HCT116 (cell line): ENCODE results near the gene TCL1B. TPM values are rescaled to one million over a fixed set of nuclear protein-coding genes. Genes with fewer than 3 reads are reported as not detected.

Source experiments
- ATAC-seq: fragments of 200-7000 bp; cut with Tn5 transposase; 2 replicates; pipeline ENCODE4 v1.9.1; 2020; ENCODE audit warnings: mild to moderate bottlenecking, moderate library complexity
- BruUV-seq: library from RNA; stranded (reverse); fragments of 400-500 nt; replicated peaks from 2 replicates; lab custom pipeline; 2021; lab: Mats Ljungman, UMichigan
- CTCF ChIA-PET: fragments of 300-600 bp; sonication (Branson Sonifier 250); formaldehyde crosslinking; loops from one replicate; lab custom pipeline; 2021; ENCODE audit warnings: antibody characterized with exemption; lab: Charles Lee
- POLR2A ChIA-PET: fragments of 300-600, 350-600 bp; sonication (Branson Sonifier 250); formaldehyde crosslinking; loops from one replicate; lab custom pipeline; 2021; ENCODE audit warnings: antibody characterized with exemption; lab: Charles Lee
- RAD21 ChIA-PET, 2 experiments: fragments of 300-600 bp; sonication (Branson Sonifier 250); formaldehyde crosslinking; loops; one replicate each; lab custom pipeline; 2023; ENCODE audit warnings: low total read pairs in 2 of 2; ENCODE audit not compliant: uncharacterized antibody in 2 of 2, unreplicated experiment in 2 of 2, low non-redundant PET in 1 of 2; lab: Charles Lee
- DNase-seq: peaks from one replicate; pipeline ENCODE4 v3.0.0-alpha.2; 2010; ENCODE audit warnings: low read depth, low spot score
- H2AFZ ChIP-seq: fragments of 200-600 bp; shearing (Covaris generic), sonication (generic); 2 replicates; pipeline ENCODE4 v1.6.1; 2017; ENCODE audit warnings: low read depth, mixed run types, mixed read lengths, antibody characterized with exemption, low read length; ENCODE audit not compliant: poor library complexity, severe bottlenecking
- H3K27ac ChIP-seq: 2 replicates; pipeline ENCODE4 v1.5.1; 2012; ENCODE audit warnings: low read depth, low read length
- H3K27me3 ChIP-seq: fragments of 200-600 bp; sonication (generic); 2 replicates; pipeline ENCODE4 v1.6.1; 2016; ENCODE audit warnings: mixed run types, low read length, mixed read lengths; ENCODE audit not compliant: insufficient read depth
- H3K36me3 ChIP-seq, 2 experiments: fragments of 200-500 bp in 1 of 2; fragments of 200-600 bp in 1 of 2; sonication (Bioruptor generic) in 1 of 2; sonication (generic) in 1 of 2; 2 replicates each; pipeline versions ENCODE4 v1.5.1 to v1.6.1; 2014 to 2016; ENCODE audit warnings: low read length in 2 of 2, inconsistent platforms in 1 of 2, mixed read lengths in 1 of 2, mixed run types in 1 of 2; ENCODE audit not compliant: insufficient read depth in 2 of 2, control insufficient read depth in 1 of 2
- H3K4me1 ChIP-seq, 2 experiments: fragments of 200-600 bp in 1 of 2; sonication (generic) in 1 of 2; 2 replicates each; pipeline versions ENCODE4 v1.5.1 to v1.6.1; 2012 to 2017; ENCODE audit warnings: low read length in 2 of 2, inconsistent platforms in 1 of 2, mild to moderate bottlenecking in 1 of 2, mixed read lengths in 1 of 2, mixed run types in 1 of 2, moderate library complexity in 1 of 2; ENCODE audit not compliant: insufficient read depth in 2 of 2, control insufficient read depth in 1 of 2
- H3K4me2 ChIP-seq: fragments of 200-600 bp; sonication (generic); 2 replicates; pipeline ENCODE4 v1.6.1; 2017; ENCODE audit warnings: mixed run types, low read length, mixed read lengths
- H3K4me3 ChIP-seq, 2 experiments: fragments of 200-600 bp in 1 of 2; sonication (generic) in 1 of 2; replicated peaks in 1 of 2; 2 replicates each; pipeline ENCODE4 v1.5.1; 2011 to 2016; ENCODE audit warnings: low read length in 2 of 2, control low read depth in 1 of 2, low read depth in 1 of 2, mild to moderate bottlenecking in 1 of 2, mixed read lengths in 1 of 2, mixed run types in 1 of 2
- H3K79me2 ChIP-seq: fragments of 200-600 bp; sonication (generic); 2 replicates; pipeline ENCODE4 v1.6.1; 2017; ENCODE audit warnings: mild to moderate bottlenecking, mixed run types, low read length, moderate library complexity, mixed read lengths; ENCODE audit not compliant: insufficient read depth
- H3K9ac ChIP-seq: fragments of 200-600 bp; sonication (generic); 2 replicates; pipeline ENCODE4 v1.6.1; 2016; ENCODE audit warnings: low read length, mixed read lengths
- H3K9me2 ChIP-seq: fragments of 200-600 bp; sonication (generic), shearing (Covaris generic); 2 replicates; pipeline ENCODE4 v1.6.1; 2017; ENCODE audit warnings: mixed run types, mild to moderate bottlenecking, moderate library complexity; ENCODE audit not compliant: insufficient read depth
- H3K9me3 ChIP-seq, 2 experiments: fragments of 200-500 bp in 1 of 2; fragments of 200-600 bp in 1 of 2; sonication (Bioruptor generic) in 1 of 2; sonication (generic) in 1 of 2; 2 replicates each; pipeline ENCODE4 v1.6.1; 2014 to 2017; ENCODE audit warnings: low read length in 2 of 2, mixed read lengths in 2 of 2, inconsistent platforms in 1 of 2, low read depth in 1 of 2, mild to moderate bottlenecking in 1 of 2, mixed run types in 1 of 2, moderate library complexity in 1 of 2; ENCODE audit not compliant: control insufficient read depth in 1 of 2, insufficient read depth in 1 of 2
- H4K20me1 ChIP-seq: fragments of 200-600 bp; sonication (generic), shearing (Covaris generic); 2 replicates; pipeline ENCODE4 v1.6.1; 2017; ENCODE audit warnings: mixed run types, mild to moderate bottlenecking, moderate library complexity; ENCODE audit not compliant: insufficient read depth
- CBX3 ChIP-seq: IDR thresholded peaks from 2 replicates; pipeline ENCODE4 v1.6.1; 2012; ENCODE audit warnings: low read depth
- CEBPB ChIP-seq: IDR thresholded peaks from 2 replicates; pipeline ENCODE4 v1.6.1; 2012; ENCODE audit warnings: low read depth
- EZH2phosphoT487 ChIP-seq: fragments of 200-600 bp; IDR thresholded peaks from 2 replicates; pipeline ENCODE4 v1.6.1; 2018; ENCODE audit warnings: antibody characterized with exemption, borderline replicate concordance
- FOSL1 ChIP-seq: IDR thresholded peaks from 2 replicates; pipeline ENCODE4 v1.6.1; 2012; ENCODE audit warnings: low read depth
- POLR2A ChIP-seq: IDR thresholded peaks from 2 replicates; pipeline ENCODE4 v1.7.0; 2011; ENCODE audit warnings: borderline replicate concordance; ENCODE audit not compliant: insufficient read depth, insufficient read length; ENCODE audit errors: extremely low read depth
- POLR2AphosphoS5 ChIP-seq: IDR thresholded peaks from 2 replicates; pipeline ENCODE4 v1.6.1; 2011; ENCODE audit warnings: mild to moderate bottlenecking, low read depth, low read length, moderate library complexity
- SRF ChIP-seq: IDR thresholded peaks from 2 replicates; pipeline ENCODE4 v1.6.1; 2012; ENCODE audit warnings: low read depth
- YY1 ChIP-seq: IDR thresholded peaks from 2 replicates; pipeline ENCODE4 v1.6.1; 2011; ENCODE audit warnings: low read length, low read depth, moderate library complexity, mild to moderate bottlenecking; ENCODE audit not compliant: insufficient replicate concordance; ENCODE audit errors: extremely low read depth
- ZNF274 ChIP-seq: fragments of 200-500 bp; sonication (Bioruptor generic); IDR thresholded peaks from 2 replicates; pipeline ENCODE4 v1.6.1; 2014; ENCODE audit warnings: mild to moderate bottlenecking, low read depth, low read length, inconsistent platforms
- intact Hi-C: fragments of 100-400 bp; cut with micrococcal nuclease; formaldehyde crosslinking; loops from 2 replicates; pipeline ENCODE4 v1.10.0; 2022
- total RNA-seq: library from RNA; stranded (reverse); gene quantifications from one replicate; pipeline ENCODE4 v1.2.1, GENCODE V29; 2021; ENCODE audit not compliant: unreplicated experiment
- TF ChIP-seq, protein P1 (sequence below): IDR thresholded peaks from 2 replicates; pipeline ENCODE4 v1.6.1; 2012; ENCODE audit warnings: low read depth

Gene TCL1B
- total RNA-seq, 1 experiment from 2014 or later, result not detected

DNA sequence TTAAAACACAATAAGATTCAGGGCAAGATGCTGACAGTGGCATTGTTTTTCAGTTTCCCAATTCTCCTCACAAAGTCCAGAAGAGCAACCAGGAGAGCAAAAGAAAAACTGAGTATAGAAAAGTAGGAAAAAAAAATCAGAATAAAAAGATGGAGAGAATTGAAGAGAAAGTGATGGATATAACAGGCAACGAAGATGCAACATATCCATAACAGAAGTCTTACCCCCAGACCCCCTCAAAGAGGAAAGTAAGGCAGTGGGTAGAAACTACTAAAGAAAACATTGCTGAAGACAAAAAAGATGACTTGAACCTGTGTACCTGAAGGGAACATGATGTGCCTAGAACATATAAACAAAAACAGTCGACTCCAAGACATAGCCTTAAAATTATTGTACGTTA is 17.1 kb downstream of the TCL1B start:
- ChIA-PET RAD21 (no interaction called here), CTCF (no interaction called here), POLR2A (no interaction called here)
- intact Hi-C loops, result loop anchor here (5.0 kb wide), 1 partner anchor 721 kb away; no protein-coding TSS in a partner anchor
- Histone ChIP-seq H3K9ac (no peak overlapping the region), H3K27me3 (peaks cover 56% of the 10 kb centered on the region), H3K4me1 (no peaks in the 10 kb centered on the region), H3K27ac (no peak overlapping the region), H2AFZ (no peak overlapping the region), H3K79me2 (no peaks in the 10 kb centered on the region), H3K4me2 (no peak overlapping the region), H3K9me3 (no peaks in the 10 kb centered on the region), H3K9me2 (no peaks in the 10 kb centered on the region), H4K20me1 (no peaks in the 10 kb centered on the region), H3K36me3 (no peaks in the 10 kb centered on the region), H3K4me3 (no peak overlapping the region)
- DNase-seq (no peak), ATAC-seq (no peak)
- no TSS peak for BruUV-seq
- no peak for TF ChIP-seq FOSL1
- no peak for TF ChIP-seq CEBPB
- no peak for TF ChIP-seq ZNF274
- TF ChIP-seq CBX3, result no peak
- TF ChIP-seq SRF, result no peak
- no peak for TF ChIP-seq POLR2AphosphoS5
- TF ChIP-seq POLR2A, result no peak
- no peak for TF ChIP-seq EZH2phosphoT487
- no peak for TF ChIP-seq YY1

DNA sequence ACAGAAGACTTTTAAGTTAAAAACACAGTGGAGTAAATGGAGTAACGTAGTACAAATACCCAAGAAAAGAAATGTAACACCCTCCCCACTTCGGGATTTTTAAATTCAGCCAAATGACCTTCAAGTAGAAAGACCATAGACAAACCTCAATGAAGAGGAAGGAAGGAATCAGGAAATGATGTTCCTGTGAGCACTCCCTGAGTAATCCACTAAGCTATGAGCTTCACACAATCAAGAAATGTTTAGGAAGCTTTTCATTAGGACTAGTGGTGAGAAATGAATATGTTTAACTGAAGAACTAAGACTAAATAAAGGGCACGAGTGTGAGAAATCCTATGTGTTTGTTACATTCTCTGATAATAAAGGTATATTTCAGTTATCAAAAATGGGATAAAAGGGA is 17.6 kb downstream of the TCL1B start:
- POLR2A ChIA-PET, result no interaction called here

More for the DNA sequence above, 17.6 kb downstream of the TCL1B start:
- Histone ChIP-seq H2AFZ (no peak overlapping the region), H3K27ac (no peak overlapping the region), H3K9me2 (no peaks in the 10 kb centered on the region), H3K27me3 (peaks cover 59% of the 10 kb centered on the region), H4K20me1 (no peaks in the 10 kb centered on the region), H3K4me3 (no peak overlapping the region), H3K79me2 (no peaks in the 10 kb centered on the region), H3K4me2 (no peak overlapping the region), H3K36me3 (no peaks in the 10 kb centered on the region), H3K9ac (no peak overlapping the region), H3K4me1 (no peaks in the 10 kb centered on the region), H3K9me3 (no peaks in the 10 kb centered on the region)
- TF ChIP-seq CEBPB, result no peak
- TF ChIP-seq, protein P1, sequence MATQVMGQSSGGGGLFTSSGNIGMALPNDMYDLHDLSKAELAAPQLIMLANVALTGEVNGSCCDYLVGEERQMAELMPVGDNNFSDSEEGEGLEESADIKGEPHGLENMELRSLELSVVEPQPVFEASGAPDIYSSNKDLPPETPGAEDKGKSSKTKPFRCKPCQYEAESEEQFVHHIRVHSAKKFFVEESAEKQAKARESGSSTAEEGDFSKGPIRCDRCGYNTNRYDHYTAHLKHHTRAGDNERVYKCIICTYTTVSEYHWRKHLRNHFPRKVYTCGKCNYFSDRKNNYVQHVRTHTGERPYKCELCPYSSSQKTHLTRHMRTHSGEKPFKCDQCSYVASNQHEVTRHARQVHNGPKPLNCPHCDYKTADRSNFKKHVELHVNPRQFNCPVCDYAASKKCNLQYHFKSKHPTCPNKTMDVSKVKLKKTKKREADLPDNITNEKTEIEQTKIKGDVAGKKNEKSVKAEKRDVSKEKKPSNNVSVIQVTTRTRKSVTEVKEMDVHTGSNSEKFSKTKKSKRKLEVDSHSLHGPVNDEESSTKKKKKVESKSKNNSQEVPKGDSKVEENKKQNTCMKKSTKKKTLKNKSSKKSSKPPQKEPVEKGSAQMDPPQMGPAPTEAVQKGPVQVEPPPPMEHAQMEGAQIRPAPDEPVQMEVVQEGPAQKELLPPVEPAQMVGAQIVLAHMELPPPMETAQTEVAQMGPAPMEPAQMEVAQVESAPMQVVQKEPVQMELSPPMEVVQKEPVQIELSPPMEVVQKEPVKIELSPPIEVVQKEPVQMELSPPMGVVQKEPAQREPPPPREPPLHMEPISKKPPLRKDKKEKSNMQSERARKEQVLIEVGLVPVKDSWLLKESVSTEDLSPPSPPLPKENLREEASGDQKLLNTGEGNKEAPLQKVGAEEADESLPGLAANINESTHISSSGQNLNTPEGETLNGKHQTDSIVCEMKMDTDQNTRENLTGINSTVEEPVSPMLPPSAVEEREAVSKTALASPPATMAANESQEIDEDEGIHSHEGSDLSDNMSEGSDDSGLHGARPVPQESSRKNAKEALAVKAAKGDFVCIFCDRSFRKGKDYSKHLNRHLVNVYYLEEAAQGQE, result no peak
- ATAC-seq (no peak), DNase-seq (no peak)
- no TSS peak for BruUV-seq
- RAD21 ChIA-PET, result no interaction called here
- intact Hi-C loops, result loop anchor here (5.0 kb wide), 1 partner anchor 722 kb away; no protein-coding TSS in a partner anchor
- CTCF ChIA-PET, result no interaction called here
